CD4-positive, alpha-beta T cell treated with Interleukin-4 for 1 hour (primary cell): ENCODE results near the gene BCAP31.
"Not testable (repeated sequence)": the region's sequence is repeated elsewhere in the genome, so short reads cannot be mapped to it uniquely, and the experiment has no call there.

Source experiments
- DNase-seq, 2 donors: peaks; one replicate each; pipeline ENCODE4 v3.0.0-alpha.2; 2020 to 2022

The BCAP31 gene

GRCh38 chrX:153707406-153707805 is 16.8 kb downstream of the BCAP31 start:
- DNase-seq, result no peak

DNA sequence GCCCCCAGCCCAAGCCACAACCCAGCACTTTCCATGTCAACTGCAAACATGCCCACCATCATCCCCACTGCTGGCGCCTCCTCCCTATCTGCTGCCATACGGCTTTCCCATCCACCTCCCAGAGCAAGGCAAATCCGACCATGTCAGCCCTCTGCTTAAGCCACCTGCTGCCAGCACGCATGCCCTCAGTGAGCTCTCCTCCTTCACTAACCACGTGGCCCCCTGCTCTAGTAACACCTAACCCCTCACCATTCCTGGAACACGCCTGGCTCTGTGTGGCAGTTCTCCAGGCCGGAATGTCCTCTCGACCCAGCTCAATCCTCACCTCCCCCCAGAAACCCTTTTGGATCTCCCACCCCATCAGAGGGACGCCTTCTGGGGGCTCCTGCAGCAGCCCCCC is 17.4 kb downstream of the BCAP31 start:
- DNase-seq, result no peak

DNA sequence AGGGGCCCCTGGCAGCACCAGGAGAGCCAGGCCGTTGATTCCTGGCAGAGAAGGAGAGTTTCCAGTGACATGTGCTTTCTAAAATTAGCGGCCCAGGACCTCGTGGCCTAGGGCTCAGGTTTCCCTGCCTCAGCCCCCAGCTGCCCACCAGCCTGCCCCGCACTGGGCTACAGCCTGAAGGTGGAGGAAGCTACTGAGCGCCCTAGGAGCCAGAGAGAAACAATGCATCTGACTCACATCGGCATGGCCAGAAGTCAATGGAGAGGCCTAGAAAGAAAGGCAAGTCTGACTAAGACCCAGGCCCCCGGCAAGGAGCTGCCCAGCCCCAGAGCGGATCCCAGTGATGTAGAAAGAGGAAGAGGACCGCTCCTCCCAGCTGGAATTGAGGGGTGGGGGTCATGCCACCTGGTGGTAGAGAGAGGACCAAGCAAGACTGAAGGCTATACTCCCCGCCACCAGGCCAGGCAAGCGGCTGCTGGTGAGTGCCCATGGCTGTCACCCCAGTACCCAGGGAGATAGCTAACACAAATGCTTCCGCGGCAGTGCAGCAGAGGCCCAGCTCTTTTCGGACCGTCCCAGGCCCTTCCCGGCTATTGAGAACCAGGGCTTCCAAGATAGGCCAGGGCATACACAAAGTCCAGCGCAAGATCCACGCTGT is 18.7 kb downstream of the BCAP31 start:
- not testable (repeated sequence) for DNase-seq

GRCh38 chrX:153704631-153705402 is 19.4 kb downstream of the BCAP31 start:
- DNase-seq, result not testable (repeated sequence)

DNA sequence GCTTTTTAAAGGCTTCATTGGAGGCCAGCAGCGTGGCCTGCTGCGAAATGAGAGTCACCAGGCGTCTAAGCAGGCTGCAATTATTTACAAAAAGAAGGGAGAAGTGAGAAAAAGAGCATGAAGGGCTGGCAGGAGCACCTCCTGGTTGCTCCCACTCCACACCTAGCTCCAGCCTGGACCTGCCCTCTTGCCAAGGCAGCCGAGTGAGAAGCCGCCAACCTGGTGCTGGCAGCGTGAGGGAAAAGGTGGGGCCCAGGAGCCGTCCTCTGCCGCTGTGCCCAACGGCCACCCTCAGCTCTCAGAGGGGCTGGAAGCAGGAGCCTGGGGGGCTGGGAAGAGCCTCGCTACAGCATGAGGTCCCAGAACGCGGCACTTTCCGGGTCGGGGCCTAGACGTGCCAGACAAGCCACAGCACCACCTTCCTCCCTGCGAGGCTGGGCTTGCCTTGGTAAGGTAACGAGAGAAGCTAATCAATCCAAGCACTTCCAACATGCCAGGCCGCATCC is 20.1 kb downstream of the BCAP31 start:
- DNase-seq, result no peak

- DNase-seq, result no peak
These were observed 21.2 kb downstream of the BCAP31 start for GRCh38 chrX:153703036-153703370.

DNA sequence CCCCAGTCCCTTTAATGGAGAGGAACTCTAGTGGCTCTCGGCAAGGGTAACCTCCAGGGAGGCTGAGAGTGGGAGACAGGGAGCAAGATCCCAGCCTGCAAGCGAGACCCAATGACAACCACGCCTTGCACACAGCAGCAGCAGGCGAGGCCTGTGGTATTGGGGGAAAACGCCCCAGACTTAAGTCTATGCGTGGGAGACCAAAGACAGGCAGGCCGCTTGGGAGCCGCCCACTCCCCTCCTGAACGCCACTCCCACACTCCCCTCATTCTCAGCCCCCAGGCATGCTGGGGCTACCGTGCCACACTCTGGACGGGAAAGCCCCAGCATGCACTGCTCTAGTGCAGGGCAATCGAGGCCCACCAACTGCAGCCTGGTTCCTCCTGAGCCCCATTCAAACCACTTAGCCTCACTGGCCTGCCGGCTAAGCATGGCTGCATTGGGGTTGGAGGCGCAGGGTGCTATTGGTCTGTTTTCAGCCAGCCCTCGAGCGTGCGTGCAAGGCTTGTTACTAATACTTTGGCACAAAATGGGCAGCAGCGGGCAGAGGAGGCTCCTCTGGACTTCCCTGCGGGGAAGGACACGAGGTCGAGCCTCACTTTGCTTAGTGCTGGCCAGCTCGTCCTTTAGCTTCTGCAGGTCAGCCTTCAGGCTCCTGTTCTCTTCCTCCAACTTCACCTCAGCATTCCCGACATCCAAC is 21.7 kb downstream of the BCAP31 start:
- DNase-seq, result no peak

DNA sequence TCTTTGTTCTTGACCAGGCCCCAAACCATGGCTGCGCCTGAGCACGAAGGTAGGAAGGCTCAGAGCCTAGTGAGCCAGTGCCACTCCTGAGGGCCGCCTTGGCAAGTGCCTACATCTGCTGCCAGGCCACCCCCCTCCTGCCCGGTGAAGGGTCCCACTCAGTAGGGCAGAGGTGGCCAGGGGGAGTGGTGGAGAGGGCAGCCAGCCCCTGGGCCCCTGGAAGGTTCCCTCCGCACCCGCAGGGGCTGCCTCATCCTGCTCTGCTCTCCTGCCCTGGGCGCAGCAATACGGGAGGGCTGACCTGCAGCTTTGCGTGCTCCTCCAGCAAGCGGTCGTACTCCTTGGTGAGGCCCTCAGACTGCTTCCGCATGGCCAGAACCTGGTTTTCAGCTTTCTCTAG is 22.5 kb downstream of the BCAP31 start:
- no peak for DNase-seq

DNA sequence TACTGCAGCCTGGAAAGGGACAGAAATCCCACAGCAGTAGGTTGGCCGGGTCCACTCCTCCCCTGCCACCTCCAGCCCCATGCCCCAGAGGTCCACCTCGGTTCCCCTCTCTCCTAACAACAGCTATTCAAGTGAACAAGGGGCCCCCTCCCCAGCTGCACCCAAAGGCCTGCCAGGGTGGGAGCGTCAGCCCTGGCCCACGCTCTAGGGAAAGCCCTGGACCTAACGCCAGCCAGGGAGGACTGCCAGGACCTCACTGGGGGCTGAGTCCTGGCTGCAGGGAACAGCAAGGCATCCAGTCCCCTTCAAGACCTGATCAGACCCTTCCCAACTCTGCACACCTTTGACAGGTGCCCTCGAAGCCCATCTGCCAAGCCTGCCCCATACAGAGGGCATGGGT is 23.2 kb downstream of the BCAP31 start:
- DNase-seq, result no peak

DNA sequence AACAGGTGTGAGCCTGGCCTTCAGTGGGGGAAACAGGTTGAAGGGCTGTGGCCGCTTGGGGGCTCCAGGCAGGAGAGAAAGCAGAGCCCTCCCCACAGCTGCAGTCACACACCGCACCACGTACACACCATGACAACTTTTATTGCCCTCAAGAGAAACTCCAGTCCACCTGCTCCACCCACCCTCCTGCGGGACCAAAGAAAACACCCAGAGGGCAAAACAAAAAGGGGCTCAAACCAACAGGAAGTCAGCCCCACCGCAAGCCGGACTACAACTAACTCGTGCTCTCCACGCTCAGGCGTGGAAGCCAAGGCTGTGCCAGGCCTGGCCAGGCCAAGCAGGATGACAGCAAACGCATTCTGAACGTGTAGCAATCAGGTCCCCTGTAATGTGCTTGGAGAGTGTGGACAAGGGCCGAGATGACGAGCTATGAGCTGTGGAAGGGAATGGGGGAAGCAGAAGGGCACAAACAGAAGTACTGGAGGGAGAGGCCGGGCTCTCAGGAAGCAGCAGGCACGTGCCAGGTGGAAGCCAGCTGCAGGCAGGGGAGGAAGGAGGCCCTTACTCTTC is 23.7 kb downstream of the BCAP31 start:
- no peak for DNase-seq

DNA sequence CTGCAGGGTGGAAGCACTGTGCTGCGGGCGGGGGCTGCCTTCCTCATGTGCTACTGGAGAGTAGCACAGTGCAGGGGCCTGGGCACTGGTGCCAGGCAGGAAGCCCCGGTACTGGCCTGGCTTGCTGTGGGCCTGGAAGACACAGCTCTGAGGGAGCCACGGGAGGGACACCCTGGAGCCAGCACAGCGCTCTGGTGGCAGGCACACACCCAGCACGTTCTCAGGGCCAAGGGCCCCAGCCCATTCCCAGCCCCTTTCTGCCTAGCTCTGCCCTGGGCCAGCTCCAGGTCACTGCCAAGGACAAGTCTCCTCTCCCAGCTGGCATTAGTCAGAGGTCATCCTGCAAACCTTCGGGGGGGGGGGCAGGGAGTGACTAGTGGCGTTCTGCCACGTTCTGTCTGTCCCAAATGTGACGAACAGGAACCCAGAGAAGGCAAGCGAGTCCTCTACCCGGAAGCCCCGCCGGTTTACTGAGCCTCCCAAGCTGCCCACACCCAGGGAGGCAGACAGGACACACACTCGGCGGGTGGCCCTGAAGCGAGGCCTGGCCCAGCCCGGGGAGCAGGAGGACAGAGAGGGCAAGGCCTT is 24.3 kb downstream of the BCAP31 start:
- DNase-seq, result not testable (repeated sequence)

DNA sequence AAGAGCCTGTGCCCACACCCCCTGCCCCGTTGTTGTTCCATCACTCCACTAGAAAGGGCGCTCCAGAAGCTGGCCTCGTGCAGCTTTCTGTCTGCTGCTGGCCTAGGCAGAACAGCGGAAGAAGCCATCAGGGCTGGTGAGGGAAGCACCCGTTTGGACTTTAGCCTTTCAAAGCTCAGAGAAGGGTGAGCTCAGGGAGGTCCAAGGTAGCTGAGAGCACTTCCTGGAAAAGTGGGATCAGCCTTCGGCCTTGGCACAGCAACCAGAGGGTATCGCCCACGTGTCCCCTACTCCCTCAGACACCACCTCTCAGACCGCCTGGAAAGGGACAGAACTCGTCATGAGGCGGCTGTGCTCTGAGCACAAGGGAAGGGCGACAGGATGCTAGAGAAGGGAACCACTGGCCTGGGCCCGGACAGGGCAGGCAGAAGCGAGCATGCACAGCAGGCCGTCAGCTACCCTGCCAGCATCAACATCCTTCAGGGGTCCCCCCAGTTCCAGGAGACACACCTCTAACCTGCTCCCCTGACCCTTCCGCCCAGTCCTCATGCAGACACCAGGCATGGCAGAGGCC is 24.9 kb downstream of the BCAP31 start:
- not testable (repeated sequence) for DNase-seq

GRCh38 chrX:153697924-153698865 is 26.0 kb downstream of the BCAP31 start:
- no peak for DNase-seq

- DNase-seq, result not testable (repeated sequence)
These were observed 27.0 kb downstream of the BCAP31 start for GRCh38 chrX:153696986-153697722.

DNA sequence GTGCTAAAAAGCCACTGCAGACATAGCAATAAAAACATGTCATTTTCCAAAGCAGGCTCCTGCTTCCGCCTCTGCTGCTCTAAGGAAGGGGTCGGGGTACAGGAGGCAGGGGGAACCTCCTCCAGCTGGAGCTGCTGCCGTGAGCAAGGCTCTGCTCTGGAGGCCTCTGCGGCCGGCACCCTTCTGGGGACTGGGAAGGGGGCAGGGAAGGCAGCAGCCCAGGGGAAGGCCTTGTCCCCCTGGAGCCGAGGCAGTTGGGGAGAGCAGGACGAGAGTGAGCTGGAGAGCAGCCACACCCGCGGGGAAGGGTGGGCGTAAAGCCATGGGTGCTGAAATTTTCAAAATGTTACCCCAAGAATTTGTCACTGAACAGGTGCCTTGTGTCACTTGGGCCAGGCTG is 27.6 kb downstream of the BCAP31 start:
- DNase-seq, result not testable (repeated sequence)

DNA sequence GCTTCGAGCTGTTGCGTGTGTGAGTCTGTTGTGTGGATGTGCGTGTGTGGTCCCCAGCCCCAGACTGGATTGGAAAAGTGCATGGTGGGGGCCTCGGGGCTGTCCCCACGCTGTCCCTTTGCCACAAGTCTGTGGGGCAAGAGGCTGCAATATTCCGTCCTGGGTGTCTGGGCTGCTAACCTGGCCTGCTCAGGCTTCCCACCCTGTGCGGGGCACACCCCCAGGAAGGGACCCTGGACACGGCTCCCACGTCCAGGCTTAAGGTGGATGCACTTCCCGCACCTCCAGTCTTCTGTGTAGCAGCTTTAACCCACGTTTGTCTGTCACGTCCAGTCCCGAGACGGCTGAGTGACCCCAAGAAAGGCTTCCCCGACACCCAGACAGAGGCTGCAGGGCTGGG is 28.1 kb downstream of the BCAP31 start:
- no peak for DNase-seq

DNA sequence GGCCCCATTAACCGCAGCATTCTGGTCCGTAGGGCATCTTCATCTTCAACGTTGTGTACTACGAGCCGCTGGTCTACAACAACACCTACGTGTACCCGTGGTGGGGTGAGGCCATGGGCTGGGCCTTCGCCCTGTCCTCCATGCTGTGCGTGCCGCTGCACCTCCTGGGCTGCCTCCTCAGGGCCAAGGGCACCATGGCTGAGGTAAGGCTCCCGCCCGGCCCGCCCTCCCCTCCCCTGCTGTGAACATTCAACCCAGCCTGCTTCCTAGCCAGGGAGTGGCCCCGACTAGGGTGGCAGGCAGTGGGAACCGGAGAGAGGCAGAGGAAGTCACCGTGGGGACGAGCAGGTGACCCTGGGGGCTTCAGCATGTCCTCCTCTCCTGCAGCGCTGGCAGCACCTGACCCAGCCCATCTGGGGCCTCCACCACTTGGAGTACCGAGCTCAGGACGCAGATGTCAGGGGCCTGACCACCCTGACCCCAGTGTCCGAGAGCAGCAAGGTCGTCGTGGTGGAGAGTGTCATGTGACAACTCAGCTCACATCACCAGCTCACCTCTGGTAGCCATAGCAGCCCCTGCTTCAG is 29.4 kb downstream of the BCAP31 start:
- no peak for DNase-seq

GRCh38 chrX:153694256-153694655 is 29.9 kb downstream of the BCAP31 start:
- not testable (repeated sequence) for DNase-seq

- DNase-seq, result no peak
These were observed 30.7 kb downstream of the BCAP31 start for GRCh38 chrX:153693216-153694086.
